DND-41 (cell line): Measurements from ENCODE around the gene ZNF564.

Source experiments
- CTCF ChIP-seq: IDR thresholded peaks from 2 replicates; pipeline ENCODE4 v1.5.1; 2012; ENCODE audit warnings: borderline replicate concordance, low read length, moderate library complexity, mild to moderate bottlenecking; ENCODE audit not compliant: poor library complexity, severe bottlenecking; ENCODE audit errors: extremely low read depth
- EZH2 ChIP-seq: IDR thresholded peaks from 3 replicates; pipeline ENCODE4 v1.6.1; 2012; ENCODE audit warnings: borderline replicate concordance, low read depth, mild to moderate bottlenecking, moderate library complexity, low read length, inconsistent platforms; ENCODE audit not compliant: severe bottlenecking

GRCh38 chr19:12497032-12497431, 54.2 kb downstream of the ZNF564 start:
- TF ChIP-seq CTCF (no peak), EZH2 (no peak)
